Psoas muscle (tissue), 8 donors: Measurements from ENCODE around the gene ZNF750. TPM values are rescaled to one million over a fixed set of nuclear protein-coding genes. Genes with fewer than 3 reads are reported as not detected.

ENCODE experiments used
- ATAC-seq, 4 donors: fragments of 200-7000 bp; cut with Tn5 transposase; one replicate each; pipeline ENCODE4 v1.9.1; 2020; ENCODE audit warnings: moderate library complexity in 3 of 4, mild to moderate bottlenecking in 2 of 4
- DNase-seq, 2 donors: peaks; one replicate each; pipeline ENCODE4 v3.0.0-alpha.2; 2020
- H3K27ac ChIP-seq: fragments of 200-600 bp; one replicate; pipeline ENCODE4 v1.8.0; 2022
- H3K27me3 ChIP-seq, 3 donors: fragments of 200-600 bp in 1 of 3; one replicate each; pipeline versions ENCODE4 v1.6.1 to v1.8.0; 2013 to 2022; ENCODE audit warnings: low read length in 2 of 3, mild to moderate bottlenecking in 2 of 3, moderate library complexity in 1 of 3; ENCODE audit not compliant: insufficient read depth in 3 of 3
- H3K36me3 ChIP-seq, 2 donors: fragments of 200-600 bp in 1 of 2; one replicate each; pipeline versions ENCODE4 v1.6.1 to v1.8.0; 2013 to 2022; ENCODE audit warnings: low read depth in 1 of 2, mild to moderate bottlenecking in 1 of 2, moderate library complexity in 1 of 2; ENCODE audit not compliant: insufficient read depth in 1 of 2
- H3K4me1 ChIP-seq: fragments of 200-600 bp; one replicate; pipeline ENCODE4 v1.8.0; 2022
- H3K4me3 ChIP-seq: fragments of 200-600 bp; one replicate; pipeline ENCODE4 v1.8.0; 2022; ENCODE audit warnings: mild to moderate bottlenecking
- H3K9me3 ChIP-seq: fragments of 200-600 bp; one replicate; pipeline ENCODE4 v1.8.0; 2022
- CTCF ChIP-seq: fragments of 200-600 bp; IDR thresholded peaks from one replicate; pipeline ENCODE4 v1.8.0; 2022; ENCODE audit warnings: antibody characterized with exemption
- WGBS, 3 donors: extraction: QIAGEN DNeasy Blood & Tissue Kit; methylation state at CpG; one replicate each; pipeline versions ENCODE4 v1.1.6 to v1.1.7; 2013; 5-methylcytosine and 5-hydroxymethylcytosine counted together
- intact Hi-C, 2 donors: fragments of 100-400 bp; cut with DNase I; formaldehyde crosslinking; loops; one replicate each; pipeline versions ENCODE4 v1.11.0 to v1.14.2; 2022
- polyA plus RNA-seq, 3 donors: library from polyadenylated mRNA; stranded (reverse); fragments of 200-250 nt; gene quantifications; one replicate each; pipeline ENCODE4 v1.2.3, GENCODE V29; 2013
- total RNA-seq, 4 donors: library from RNA; stranded (reverse); fragmentation: NEBNext Ultra II Directional in 2 of 4; extraction: Animal tissue kit (Norgen Biotek cat#: 25700) in 2 of 4; gene quantifications; one replicate each; pipeline versions ENCODE4 v1.2.1 to v1.2.4, GENCODE V29; 2021 to 2023
- donor health status: healthy with polysubstance abuse.
- donor health status: DM: no; HTN: no; CAD: no; lungs with moderate emphysema.
- donor health status: Bipolar disorder and iron deficiency.
- donor health status: healthy.
- donor health status: DM: yes; HTN: yes; CAD: no.
- donor health status: DM: no; HTN: no; CAD: no.
- donor health status: DM: no; HTN: no; CAD: no.
- donor health status: DM: yes; HTN: yes; CAD: no.

Gene ZNF750
- total and polyA plus RNA-seq, 7 donors = 0.79 to 6.3 (median 2.2) TPM; not detected in 1

GRCh38 chr17:82858376-82859126 is 18.7 kb upstream of the ZNF750 start:
- intact Hi-C loops = no loop called here
- no peaks in the 10 kb centered on the region for H3K36me3 ChIP-seq
- H3K9me3 ChIP-seq = no peaks in the 10 kb centered on the region
- ATAC-seq (no peak), DNase-seq (peak in 1 of 2 donors; percentile 42)
- H3K4me1 ChIP-seq = peaks cover 13% of the 10 kb centered on the region
- 88 to 92% (median 90%) methylated on average over 28 of the region's 28 CpGs for WGBS, 3 donors
- no peak overlapping the region for H3K4me3 ChIP-seq
- H3K27ac ChIP-seq = no peak overlapping the region
- no peak for TF ChIP-seq CTCF
- no peaks in the 10 kb centered on the region for H3K27me3 ChIP-seq

GRCh38 chr17:82856361-82856760 is 16.5 kb upstream of the ZNF750 start:
- Histone ChIP-seq H3K36me3 (no peaks in the 10 kb centered on the region), H3K27ac (no peak overlapping the region), H3K4me1 (peaks cover 7% of the 10 kb centered on the region), H3K4me3 (no peak overlapping the region), H3K27me3 (no peaks in the 10 kb centered on the region), H3K9me3 (no peaks in the 10 kb centered on the region)
- WGBS, 3 donors = 91 to 92% (median 91%) methylated on average over 13 to 15 of the region's 15 CpGs
- DNase-seq (peak in 1 of 2 donors; percentile 10), ATAC-seq (no peak)
- intact Hi-C loops = no loop called here
- no peak for TF ChIP-seq CTCF

- WGBS, 3 donors = 96 to 97% (median 97%) methylated on average over 11 of the region's 11 CpGs
- ATAC-seq (no peak), DNase-seq (peak in 1 of 2 donors; percentile 3)
- no peak overlapping the region for H3K27ac ChIP-seq
- H3K9me3 ChIP-seq = no peaks in the 10 kb centered on the region
- TF ChIP-seq CTCF = no peak
- H3K4me1 ChIP-seq = peaks cover under 1% of the 10 kb centered on the region
- H3K36me3 ChIP-seq = no peaks in the 10 kb centered on the region
- H3K4me3 ChIP-seq = no peak overlapping the region
- no peaks in the 10 kb centered on the region for H3K27me3 ChIP-seq
- intact Hi-C loops = no loop called here
Observed at GRCh38 chr17:82854226-82854625, 14.4 kb upstream of the ZNF750 start.

- no peaks in the 10 kb centered on the region for H3K36me3 ChIP-seq
- whole genome bisulfite sequencing, 3 donors = 85 to 94% (median 90%) methylated on average over 11 to 12 of the region's 12 CpGs
- no peak for ATAC-seq
- H3K27ac ChIP-seq = no peak overlapping the region
- TF ChIP-seq CTCF = no peak
- no peaks in the 10 kb centered on the region for H3K4me1 ChIP-seq
- no peaks in the 10 kb centered on the region for H3K9me3 ChIP-seq
- intact Hi-C loops = no loop called here
- H3K27me3 ChIP-seq = no peaks in the 10 kb centered on the region
- DNase-seq = peak in 1 of 2 donors; percentile 3
- H3K4me3 ChIP-seq = no peak overlapping the region
Observed at GRCh38 chr17:82851381-82851780, 11.6 kb upstream of the ZNF750 start.
